Choroid plexus epithelial cell (primary cell): ENCODE measurements around the gene SLC29A4.
"Not testable (repeated sequence)": the region's sequence is repeated elsewhere in the genome, so short reads cannot be mapped to it uniquely, and the experiment has no call there.

Experiments used
- DNase-seq: peaks from one replicate; pipeline ENCODE4 v3.0.0-alpha.2; 2010; ENCODE audit warnings: low read depth
- H3K4me3 ChIP-seq: 2 replicates; pipeline ENCODE4 v1.5.1; 2011; ENCODE audit warnings: low read depth, mild to moderate bottlenecking, control low read depth, low read length, moderate library complexity
- CTCF ChIP-seq: conservative IDR thresholded peaks from 2 replicates; pipeline ENCODE4 v1.5.1; 2011; ENCODE audit warnings: low read depth, mild to moderate bottlenecking, control low read depth, inconsistent platforms, low read length, moderate library complexity

The SLC29A4 gene

GRCh38 chr7:5255832-5256231 is 26.9 kb upstream of the SLC29A4 start:
- no peak for TF ChIP-seq CTCF
- no peak for DNase-seq
- H3K4me3 ChIP-seq = no peak overlapping the region

- not testable (repeated sequence) for DNase-seq, H3K4me3 ChIP-seq
Observed at GRCh38 chr7:5260530-5261068, 22.1 kb upstream of the SLC29A4 start.

GRCh38 chr7:5263066-5263465 is 19.7 kb upstream of the SLC29A4 start:
- H3K4me3 ChIP-seq, DNase-seq: not testable (repeated sequence)

- no peak for TF ChIP-seq CTCF
- no peak overlapping the region for H3K4me3 ChIP-seq
- no peak for DNase-seq
Observed at GRCh38 chr7:5265320-5266190, 17.2 kb upstream of the SLC29A4 start.

GRCh38 chr7:5266191-5267028 is 16.3 kb upstream of the SLC29A4 start:
- no peak for TF ChIP-seq CTCF
- no peak for DNase-seq
- no peak overlapping the region for H3K4me3 ChIP-seq

- not testable (repeated sequence) for DNase-seq, H3K4me3 ChIP-seq
Observed at GRCh38 chr7:5267829-5268228, 14.9 kb upstream of the SLC29A4 start.

GRCh38 chr7:5269992-5270657 is 12.6 kb upstream of the SLC29A4 start:
- not testable (repeated sequence) for H3K4me3 ChIP-seq, DNase-seq

- no peak for DNase-seq
- no peak for TF ChIP-seq CTCF
- H3K4me3 ChIP-seq = no peak overlapping the region
Observed at GRCh38 chr7:5270788-5271187, 12.0 kb upstream of the SLC29A4 start.

- H3K4me3 ChIP-seq, DNase-seq: not testable (repeated sequence)
Observed at GRCh38 chr7:5273831-5274405, 8.8 kb upstream of the SLC29A4 start.
